Prostate gland (tissue), 2 donors: ENCODE measurements around the gene UBD.

Experiments used
- POLR2A ChIP-seq: fragments of 450-650 bp; IDR thresholded peaks from one replicate; pipeline ENCODE4 v1.6.1; 2016; ENCODE audit warnings: antibody characterized with exemption, mild to moderate bottlenecking
- POLR2AphosphoS5 ChIP-seq: sonication (generic); formaldehyde crosslinking; IDR thresholded peaks from one replicate; pipeline ENCODE4 v1.6.1; 2017; ENCODE audit warnings: antibody characterized with exemption
- TF ChIP-seq, protein P1 (sequence below), 4 experiments: fragments of 200-600 bp in 2 of 4; fragments of 450-650 bp in 2 of 4; sonication (generic) in 2 of 4; IDR thresholded peaks; 1 replicate in 3 of 4; 2 replicates in 1 of 4; pipeline ENCODE4 v1.5.1; 2016 to 2019; ENCODE audit warnings: antibody characterized with exemption in 4 of 4, mild to moderate bottlenecking in 2 of 4, moderate library complexity in 2 of 4

DNA sequence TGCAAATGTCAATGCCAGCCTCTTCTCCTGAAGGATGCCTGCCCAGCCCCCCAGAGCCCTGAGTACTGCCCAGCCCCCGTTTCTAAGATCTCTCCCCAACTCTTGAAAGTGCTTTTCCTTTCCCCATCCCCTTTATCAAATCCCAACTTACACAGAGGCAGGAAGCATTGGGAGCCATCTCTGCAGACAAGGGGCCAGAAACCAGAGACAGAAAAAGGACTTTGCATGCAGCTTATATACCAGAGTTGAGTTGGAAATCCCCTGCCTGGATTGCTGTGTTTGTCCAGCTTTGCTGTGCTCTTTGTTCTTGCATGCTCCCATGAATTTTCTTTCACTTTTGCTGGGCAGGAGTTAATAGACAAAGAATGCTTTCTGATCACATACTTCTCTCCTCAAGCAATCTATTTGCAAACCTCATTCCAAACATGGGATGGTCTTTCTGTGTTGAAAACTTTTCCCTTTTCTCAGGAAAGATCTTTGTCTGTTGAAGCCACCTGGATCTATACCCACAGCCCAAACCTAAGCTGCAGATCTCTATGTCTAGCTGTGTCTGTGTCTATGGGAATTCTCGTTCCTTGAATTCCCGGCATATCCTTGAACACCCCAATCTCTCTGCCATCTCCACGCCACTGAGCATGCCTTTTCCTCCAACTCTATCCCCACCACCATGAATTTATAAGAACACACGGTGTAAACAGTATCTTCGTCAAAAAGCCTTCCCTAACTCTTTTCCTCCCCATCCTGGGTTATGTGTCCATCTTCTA, at the start of gene UBD:
- TF ChIP-seq, protein P1, sequence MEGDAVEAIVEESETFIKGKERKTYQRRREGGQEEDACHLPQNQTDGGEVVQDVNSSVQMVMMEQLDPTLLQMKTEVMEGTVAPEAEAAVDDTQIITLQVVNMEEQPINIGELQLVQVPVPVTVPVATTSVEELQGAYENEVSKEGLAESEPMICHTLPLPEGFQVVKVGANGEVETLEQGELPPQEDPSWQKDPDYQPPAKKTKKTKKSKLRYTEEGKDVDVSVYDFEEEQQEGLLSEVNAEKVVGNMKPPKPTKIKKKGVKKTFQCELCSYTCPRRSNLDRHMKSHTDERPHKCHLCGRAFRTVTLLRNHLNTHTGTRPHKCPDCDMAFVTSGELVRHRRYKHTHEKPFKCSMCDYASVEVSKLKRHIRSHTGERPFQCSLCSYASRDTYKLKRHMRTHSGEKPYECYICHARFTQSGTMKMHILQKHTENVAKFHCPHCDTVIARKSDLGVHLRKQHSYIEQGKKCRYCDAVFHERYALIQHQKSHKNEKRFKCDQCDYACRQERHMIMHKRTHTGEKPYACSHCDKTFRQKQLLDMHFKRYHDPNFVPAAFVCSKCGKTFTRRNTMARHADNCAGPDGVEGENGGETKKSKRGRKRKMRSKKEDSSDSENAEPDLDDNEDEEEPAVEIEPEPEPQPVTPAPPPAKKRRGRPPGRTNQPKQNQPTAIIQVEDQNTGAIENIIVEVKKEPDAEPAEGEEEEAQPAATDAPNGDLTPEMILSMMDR (IDR thresholded peaks at IDR 0.05), result no peak
- TF ChIP-seq POLR2A, result no peak
- no peak for TF ChIP-seq POLR2AphosphoS5
